OCI-LY1 (cell line): Measurements from ENCODE around the gene CRISP1.

Experiments
- EZH2 ChIP-seq: fragments of 200-600 bp; sonication (generic), shearing (Covaris generic); IDR thresholded peaks from 2 replicates; pipeline ENCODE4 v1.8.0; 2017; ENCODE audit warnings: borderline replicate concordance, mixed run types, mild to moderate bottlenecking, antibody characterized with exemption, low read length, moderate library complexity, mixed read lengths
- TF ChIP-seq, protein P1 (sequence below): fragments of 200-600 bp; sonication (generic), shearing (Covaris generic); IDR thresholded peaks from 2 replicates; pipeline ENCODE4 v1.5.1; 2017; ENCODE audit warnings: mild to moderate bottlenecking, antibody characterized with exemption, low read length, moderate library complexity, mixed read lengths

DNA sequence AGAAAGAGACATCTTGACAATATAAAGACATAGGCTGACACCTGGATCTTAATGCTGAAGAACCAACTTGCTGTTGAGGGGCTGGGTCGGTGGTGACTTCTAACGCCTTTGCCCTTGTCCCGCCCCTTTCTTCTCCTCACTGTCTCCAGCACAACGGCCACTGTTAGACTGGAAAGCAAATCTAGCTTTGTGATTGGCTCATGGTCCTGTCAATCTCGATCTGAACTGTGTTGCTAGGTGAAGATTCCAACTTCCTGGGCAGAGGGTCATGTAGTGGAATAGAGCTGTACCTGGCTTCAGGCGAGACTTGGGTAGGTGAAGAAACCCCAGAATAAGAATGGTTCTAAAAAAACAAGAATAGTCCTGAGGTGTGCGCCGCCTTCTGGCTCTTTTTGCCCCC, 79.2 kb downstream of the CRISP1 start, which contains the start of gene PGK2:
- TF ChIP-seq, protein P1, sequence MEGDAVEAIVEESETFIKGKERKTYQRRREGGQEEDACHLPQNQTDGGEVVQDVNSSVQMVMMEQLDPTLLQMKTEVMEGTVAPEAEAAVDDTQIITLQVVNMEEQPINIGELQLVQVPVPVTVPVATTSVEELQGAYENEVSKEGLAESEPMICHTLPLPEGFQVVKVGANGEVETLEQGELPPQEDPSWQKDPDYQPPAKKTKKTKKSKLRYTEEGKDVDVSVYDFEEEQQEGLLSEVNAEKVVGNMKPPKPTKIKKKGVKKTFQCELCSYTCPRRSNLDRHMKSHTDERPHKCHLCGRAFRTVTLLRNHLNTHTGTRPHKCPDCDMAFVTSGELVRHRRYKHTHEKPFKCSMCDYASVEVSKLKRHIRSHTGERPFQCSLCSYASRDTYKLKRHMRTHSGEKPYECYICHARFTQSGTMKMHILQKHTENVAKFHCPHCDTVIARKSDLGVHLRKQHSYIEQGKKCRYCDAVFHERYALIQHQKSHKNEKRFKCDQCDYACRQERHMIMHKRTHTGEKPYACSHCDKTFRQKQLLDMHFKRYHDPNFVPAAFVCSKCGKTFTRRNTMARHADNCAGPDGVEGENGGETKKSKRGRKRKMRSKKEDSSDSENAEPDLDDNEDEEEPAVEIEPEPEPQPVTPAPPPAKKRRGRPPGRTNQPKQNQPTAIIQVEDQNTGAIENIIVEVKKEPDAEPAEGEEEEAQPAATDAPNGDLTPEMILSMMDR = no peak
- TF ChIP-seq EZH2 = no peak
